Activated gamma-delta T cell (primary cell): ENCODE results near the gene ZNF385C.
"Not testable (repeated sequence)": the region's sequence is repeated elsewhere in the genome, so short reads cannot be mapped to it uniquely, and the experiment has no call there.

Experiments
- DNase-seq: peaks from one replicate; lab custom pipeline; 2025; lab: John Stamatoyannopoulos, UW
- total RNA-seq, 2 donors: gene quantifications; one replicate each; lab custom pipeline; 2026; lab: John Stamatoyannopoulos, UW

Gene ZNF385C, protein sequence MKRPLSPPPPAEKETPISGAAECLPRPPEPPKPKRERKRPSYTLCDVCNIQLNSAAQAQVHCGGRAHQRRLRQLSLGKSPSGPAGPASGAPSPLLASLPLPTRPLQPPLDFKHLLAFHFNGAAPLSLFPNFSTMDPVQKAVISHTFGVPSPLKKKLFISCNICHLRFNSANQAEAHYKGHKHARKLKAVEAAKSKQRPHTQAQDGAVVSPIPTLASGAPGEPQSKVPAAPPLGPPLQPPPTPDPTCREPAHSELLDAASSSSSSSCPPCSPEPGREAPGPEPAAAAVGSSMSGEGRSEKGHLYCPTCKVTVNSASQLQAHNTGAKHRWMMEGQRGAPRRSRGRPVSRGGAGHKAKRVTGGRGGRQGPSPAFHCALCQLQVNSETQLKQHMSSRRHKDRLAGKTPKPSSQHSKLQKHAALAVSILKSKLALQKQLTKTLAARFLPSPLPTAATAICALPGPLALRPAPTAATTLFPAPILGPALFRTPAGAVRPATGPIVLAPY
- 0.15 to 0.44 reads per million in 2 donors for total RNA-seq

DNA sequence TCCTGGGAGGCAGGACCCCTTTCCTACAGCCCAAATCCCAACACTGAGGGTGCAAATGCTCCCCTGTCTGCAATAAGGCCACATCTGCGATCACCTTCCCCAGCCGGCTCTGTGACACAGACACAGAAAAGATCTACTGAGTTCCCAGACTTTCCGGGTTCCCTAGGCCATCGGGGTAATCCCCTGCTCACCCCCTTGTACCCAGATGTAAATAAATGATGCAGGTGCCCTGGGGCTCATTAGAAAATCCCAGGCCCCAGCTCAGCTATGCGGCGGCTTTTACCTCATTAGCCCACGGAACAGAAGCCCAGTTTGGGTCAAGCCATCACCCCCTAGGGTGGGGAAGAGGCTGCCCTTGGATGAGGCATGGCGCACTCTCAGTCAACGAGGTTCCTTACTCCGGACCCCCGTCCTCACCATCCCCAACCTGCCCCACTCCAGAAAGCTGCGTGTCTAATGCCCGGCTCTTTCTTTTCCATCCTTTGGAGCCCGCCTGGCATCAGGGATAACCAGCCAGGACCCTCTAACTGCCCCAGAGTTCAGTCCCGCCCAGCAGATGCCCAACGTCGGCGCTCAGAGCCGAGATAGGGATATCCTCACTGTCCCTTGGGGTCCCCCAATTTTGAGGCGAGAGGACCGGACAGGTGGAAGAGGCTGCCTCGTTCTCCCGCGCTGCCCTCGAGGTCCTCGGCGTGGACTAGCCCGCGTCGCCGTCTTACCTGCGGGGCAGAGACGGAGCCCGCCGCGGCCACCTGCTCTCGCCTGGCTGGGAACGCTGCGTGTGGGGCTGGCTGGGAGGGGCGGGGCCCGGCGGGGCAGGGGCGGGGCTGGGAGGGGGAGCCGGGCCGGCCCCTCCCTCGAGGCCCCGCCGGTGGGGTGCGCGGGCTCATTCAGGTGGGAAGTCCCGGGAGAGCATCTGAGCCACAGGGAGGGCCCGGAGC, at the start of gene ZNF385C:
TSS of gene ZNF385C (minus strand) at position 783 of the 941 bp plus-strand sequence. CDS start 35,417 bp downstream, outside the sequence.
- no peak for DNase-seq

GRCh38 chr17:42146911-42147607, 48.8 kb upstream of the ZNF385C start:
- no peak for DNase-seq

DNA sequence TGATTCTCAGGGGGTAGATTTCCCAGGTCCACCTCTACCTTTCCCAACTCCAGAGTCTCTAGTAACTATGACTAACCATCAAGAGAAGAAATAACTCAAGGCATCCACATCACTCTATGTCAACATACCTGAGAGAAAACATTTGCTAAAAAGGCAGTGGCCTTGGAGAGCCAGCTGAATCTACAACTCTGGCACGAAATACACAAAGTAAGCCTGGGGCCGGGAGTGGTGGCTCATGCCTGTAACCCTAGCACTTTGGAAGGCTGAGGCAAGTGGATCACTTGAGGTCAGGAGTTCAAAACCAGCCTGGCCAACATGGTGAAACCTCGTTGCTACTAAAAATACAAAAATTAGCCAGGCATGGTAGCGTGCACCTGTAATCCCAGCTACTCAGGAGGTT, 44.9 kb upstream of the ZNF385C start:
- DNase-seq: not testable (repeated sequence)

- no peak for DNase-seq
These were observed 44.2 kb upstream of the ZNF385C start for GRCh38 chr17:42142371-42142896.

- no peak for DNase-seq
These were observed 43.1 kb upstream of the ZNF385C start for GRCh38 chr17:42141382-42141781.

DNA sequence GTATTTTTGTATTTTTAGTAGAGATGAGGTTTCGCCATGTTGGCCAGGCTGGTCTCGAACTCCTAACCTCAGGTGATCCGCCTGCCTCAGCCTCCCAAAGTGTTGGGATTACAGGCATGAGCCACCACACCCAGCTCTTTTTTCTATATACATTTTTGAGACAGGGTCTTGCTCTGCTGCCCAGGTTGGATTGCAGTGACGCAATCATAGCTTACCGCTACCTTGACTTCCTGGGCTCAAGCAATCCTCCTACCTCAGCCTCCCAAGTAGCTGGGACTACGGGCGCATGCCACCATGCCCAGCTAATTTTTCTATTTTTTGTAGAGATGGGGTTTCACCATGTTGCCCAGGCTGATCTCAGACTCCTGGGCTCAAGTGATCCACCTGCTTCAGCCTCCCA, 42.4 kb upstream of the ZNF385C start:
- DNase-seq: not testable (repeated sequence)

DNA sequence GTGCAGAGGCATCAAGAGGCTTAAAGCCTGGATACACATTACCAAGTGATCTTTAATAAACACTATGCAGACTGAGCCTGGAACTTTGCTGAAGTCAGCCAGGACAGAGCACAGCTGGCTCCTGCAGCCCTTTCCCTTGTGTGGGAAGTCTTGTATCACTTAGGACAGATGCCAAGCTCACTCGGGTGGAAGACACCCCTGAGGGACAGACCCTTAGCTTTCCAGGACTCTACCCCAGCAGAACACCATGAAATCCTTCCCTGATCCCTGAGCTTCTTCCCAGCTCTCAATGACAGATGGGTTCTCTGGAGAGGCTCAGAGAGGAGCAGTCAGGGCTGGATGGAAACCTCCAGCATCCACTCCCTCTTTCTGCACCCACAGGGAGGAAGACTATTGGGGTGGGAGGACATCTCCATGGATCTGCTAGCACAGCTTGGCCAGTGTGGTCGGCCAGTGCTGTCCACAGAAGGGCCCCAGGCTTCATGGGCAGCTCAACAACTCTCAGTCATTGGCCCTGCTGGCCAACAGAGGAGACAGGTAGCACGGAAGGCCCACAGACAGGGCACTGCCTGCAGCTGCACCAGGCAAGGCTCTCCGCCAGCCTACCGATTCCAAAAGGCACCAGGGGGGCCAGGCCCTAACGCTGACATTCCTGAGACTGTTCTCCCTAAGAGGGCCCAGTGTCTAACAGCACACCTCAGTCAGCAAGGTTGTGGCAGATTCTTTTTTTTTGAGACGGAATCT, 40.6 kb upstream of the ZNF385C start:
- DNase-seq: no peak

- DNase-seq: no peak
These were observed 38.4 kb upstream of the ZNF385C start for GRCh38 chr17:42136654-42137051.

DNA sequence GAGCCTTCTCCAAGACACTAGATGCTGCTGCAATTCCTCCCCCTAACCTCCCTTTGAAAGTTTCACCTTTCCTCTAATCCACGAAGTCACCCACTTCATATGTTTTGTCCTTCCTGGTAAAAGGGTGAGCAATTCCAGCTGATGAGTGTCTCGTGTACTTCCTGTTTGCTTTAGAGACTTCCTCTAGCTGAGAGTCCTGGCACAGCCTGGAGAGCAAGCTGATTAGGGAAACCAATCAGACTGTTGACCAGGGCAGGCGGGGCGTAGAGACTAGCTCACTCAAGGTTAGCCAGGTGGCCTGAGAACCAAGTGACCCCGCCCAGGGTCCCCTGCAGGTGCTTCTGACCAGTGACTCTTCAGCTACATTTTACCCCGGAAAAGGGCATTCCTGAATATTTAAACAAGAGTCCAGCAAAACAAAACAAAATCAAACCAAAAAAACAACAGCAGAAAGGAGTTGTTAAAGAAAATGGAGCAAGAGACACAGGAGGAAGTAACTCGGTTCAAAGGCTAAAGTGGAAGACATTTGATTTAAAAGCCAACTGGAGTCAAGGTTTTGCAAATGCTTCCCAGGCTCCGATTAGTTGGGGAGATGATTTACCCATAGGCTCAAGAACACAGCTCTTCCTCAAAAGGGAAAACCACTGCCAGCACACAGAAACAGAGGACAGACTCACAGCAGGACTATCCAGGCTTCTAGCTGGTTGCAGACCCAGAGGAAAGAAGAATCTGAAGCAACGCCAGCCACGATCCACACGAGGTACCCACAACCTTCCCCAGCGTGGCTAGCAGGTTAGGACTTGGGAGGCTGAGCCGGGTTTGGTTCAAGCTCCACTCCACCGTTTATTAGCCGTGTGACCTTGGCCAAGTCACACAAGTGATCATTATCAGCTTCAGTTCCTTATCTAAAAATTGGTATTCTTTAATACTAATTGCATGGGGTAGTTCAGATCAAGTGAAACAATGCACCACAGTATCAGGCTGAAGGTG, 37.7 kb upstream of the ZNF385C start:
- no peak for DNase-seq

DNA sequence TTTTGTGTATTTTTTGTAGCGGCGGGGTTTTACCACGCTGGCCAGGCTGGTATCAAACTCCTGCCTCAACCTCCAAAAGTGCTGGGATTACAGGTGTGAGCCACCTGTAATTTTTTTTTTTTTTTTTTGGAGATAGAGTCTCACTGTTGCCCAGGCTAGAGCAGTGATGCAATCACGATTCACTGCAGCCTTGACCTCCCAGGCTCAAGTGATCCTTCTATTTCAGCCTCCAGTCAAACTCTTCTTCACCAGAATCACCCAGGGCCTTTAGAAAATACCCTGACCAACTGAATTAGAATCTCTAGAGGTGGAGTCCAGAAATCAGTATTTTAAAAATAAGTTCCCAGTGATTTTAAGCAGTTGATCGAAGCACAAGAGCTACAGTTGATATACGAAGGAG, 36.9 kb upstream of the ZNF385C start:
- DNase-seq: no peak

- DNase-seq: no peak
These were observed 35.3 kb upstream of the ZNF385C start for GRCh38 chr17:42133461-42134041.

DNA sequence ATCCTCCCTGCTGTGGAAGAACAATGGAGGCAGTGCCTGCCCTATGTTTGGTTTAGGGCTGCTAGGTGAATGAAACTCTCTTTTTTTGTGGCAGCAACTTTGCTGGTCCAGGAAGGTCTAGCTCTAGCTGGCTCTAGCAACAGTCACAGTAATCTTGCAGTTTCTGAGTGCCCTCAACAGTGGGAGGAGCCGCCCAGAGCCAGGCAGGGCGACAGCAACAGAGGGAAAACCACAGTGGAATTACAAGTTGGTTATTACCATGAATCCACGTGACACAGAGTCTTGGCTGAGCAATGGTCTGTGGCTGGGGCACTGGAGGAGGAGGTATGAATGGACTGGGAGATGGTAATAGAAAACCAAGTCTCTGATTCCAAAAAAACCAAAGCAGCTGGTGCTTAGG, 34.7 kb upstream of the ZNF385C start:
- DNase-seq: no peak

DNA sequence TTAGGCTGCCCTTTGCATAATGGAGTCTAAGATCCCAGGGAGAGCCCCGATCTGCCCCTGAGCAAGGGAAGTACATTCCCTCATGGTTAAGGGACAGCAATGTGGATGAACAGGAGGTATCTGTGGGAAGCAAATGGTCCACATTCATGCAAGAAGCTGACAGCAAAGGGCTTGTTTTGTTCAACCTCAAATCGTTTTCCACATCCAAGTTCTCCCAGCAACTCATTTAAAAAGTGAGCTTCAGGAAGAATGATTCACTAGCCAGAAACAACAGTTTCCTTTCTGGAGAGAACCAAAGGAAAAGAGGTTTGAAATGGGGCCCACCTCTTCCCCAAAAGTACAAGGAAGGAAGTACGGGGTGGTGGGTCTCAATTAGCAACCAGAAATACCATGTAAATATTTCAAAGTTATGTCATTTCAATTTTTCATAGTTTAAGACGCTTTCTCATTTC, 33.7 kb upstream of the ZNF385C start:
- no peak for DNase-seq

GRCh38 chr17:42131232-42131631, 33.0 kb upstream of the ZNF385C start:
- DNase-seq: no peak

GRCh38 chr17:42130310-42130936, 32.1 kb upstream of the ZNF385C start:
- DNase-seq: no peak

DNA sequence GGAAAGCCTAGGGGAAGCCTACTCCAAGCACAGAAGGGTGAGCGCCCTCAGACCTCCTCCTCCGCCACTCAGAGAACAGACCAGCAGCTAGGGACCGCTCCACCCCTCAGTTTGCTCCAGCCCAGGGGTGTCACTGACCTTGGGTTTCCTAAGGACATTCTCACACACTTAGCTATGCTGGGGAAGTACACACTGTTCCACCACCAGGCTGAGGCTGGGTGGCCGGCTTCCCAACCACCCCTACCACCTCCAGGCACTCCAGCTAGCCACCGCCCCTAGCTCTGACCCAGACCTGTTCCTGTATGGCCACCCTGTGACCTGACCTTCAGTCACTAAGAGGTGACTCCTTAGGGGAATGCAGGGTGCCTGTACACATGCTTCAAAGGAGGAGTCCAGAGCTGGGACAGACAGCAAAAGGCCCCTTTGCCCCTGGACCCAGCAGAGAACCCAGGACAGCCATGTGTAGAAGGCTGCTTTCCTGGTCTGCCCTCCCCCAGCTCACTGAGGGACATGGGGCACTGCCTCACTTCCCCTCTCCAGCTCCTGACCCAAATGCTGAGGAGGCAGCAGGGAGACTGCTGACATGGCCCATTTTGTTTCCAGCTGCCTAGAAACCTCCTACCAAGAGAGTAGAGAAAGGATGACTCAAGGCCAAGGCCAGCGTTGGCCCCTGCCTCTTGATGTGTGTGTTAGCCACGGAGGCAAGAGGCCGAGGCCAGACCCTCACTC, 31.0 kb upstream of the ZNF385C start:
- DNase-seq: no peak

DNA sequence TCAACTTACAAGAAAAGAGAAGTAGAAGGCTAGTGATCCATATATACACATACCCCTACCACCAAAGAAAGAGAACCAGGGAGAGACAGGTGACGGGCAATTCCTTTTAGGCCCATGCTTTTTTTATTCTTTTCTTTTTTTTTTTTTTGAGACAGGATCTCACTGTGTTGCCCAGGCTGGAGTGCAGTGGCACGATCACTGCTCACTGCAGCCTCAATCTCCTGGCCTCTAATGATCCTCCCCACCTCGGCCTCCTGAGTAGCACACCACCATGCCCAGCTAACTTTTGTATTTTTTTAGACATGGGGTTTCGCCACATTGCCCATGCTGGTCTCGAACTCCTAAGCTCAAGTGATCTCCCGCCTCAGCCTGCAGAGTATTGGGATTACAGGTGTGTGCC, 29.1 kb upstream of the ZNF385C start:
- no peak for DNase-seq

DNA sequence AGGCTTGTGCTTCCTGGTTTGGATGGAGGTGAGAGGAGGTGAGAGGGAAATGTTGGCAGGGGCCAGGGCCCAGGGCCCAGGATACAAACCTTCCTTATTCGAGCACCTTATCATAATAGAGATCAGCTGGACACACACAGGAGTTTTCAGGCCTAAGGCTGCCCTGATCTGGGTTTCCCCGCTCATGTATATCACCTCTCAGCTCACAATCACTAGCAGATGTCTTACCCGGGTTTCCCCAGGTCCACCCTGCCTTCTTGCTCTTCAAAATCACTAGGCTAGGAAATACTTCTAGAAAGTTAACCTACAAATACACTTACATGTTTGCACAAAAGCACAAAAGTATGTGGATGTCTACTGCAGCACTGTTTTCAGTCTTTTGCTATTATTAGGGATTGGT, 28.6 kb upstream of the ZNF385C start:
- no peak for DNase-seq
